ENCODE measurements around the gene MESP1. TPM values are rescaled to one million over a fixed set of nuclear protein-coding genes. Genes with fewer than 3 reads are reported as not detected.

MESP1 gene
- polyA plus RNA-seq, 3 donors, result 0.04 to 1.2 (median 0.06) TPM

GRCh38 chr15:89747708-89748682, 3.1 kb downstream of the MESP1 start:
- Mint-ChIP-seq H3K4me3 (no peak overlapping the region), H3K27me3 (ENCODE audit: low read depth in 3 of 3) (peaks cover 8 to 22% (median 17%) of the 10 kb centered on the region in 3 donors), H3K4me1 (peaks cover 6% of the 10 kb centered on the region), H3K9me3 (no peaks in the 10 kb centered on the region), H3K27ac (no peak overlapping the region), H3K36me3 (peaks cover 0 to 3% of the 10 kb centered on the region in 2 donors)
- H3K9me3 ChIP-seq (replicated peaks in 1 of 2; ENCODE audit: control insufficient read depth in 1 of 2, insufficient read depth in 1 of 2, low read length in 2 of 2), result no peaks in the 10 kb centered on the region
- DNase-seq, result no peak
- peaks cover 12 to 22% of the 10 kb centered on the region in 2 donors for H3K4me1 ChIP-seq (ENCODE audit: control insufficient read depth in 1 of 2, insufficient read depth in 2 of 2, low read length in 2 of 2)
- peaks cover 0 to 17% of the 10 kb centered on the region in 2 donors for H3K27me3 ChIP-seq (ENCODE audit: control insufficient read depth in 2 of 2, insufficient read depth in 2 of 2, low read length in 2 of 2)
- H4K20me1 ChIP-seq (ENCODE audit: insufficient read depth, low read length), result no peaks in the 10 kb centered on the region
- no peak overlapping the region for H2AFZ ChIP-seq (ENCODE audit: insufficient read depth, low read depth, low read length, poor library complexity, severe bottlenecking)
- intact Hi-C loops (cut with micrococcal nuclease), result no loop called here
- H3K27ac ChIP-seq (ENCODE audit: low read depth in 1 of 2, low read length in 2 of 2), result no peak overlapping the region
- H3K79me2 ChIP-seq (ENCODE audit: insufficient read depth, low read length), result no peaks in the 10 kb centered on the region
- no peak overlapping the region for H3K9ac ChIP-seq (ENCODE audit: insufficient read depth, low read length, poor library complexity, severe bottlenecking)
- H3K4me2 ChIP-seq (replicated peaks; ENCODE audit: extremely low read depth, low read length, poor library complexity, severe bottlenecking), result no peak overlapping the region
- no peak overlapping the region for H3K4me3 ChIP-seq (replicated peaks in 1 of 3; ENCODE audit: low read depth in 2 of 3, low read length in 3 of 3)
- 85% methylated on average over 21 of the region's 28 CpGs for WGBS (ENCODE audit: insufficient coverage)
- H3K36me3 ChIP-seq (replicated peaks in 1 of 2; ENCODE audit: control insufficient read depth in 1 of 2, insufficient read depth in 2 of 2, low read length in 2 of 2), result no peaks in the 10 kb centered on the region
- no peak for TF ChIP-seq CTCF (IDR thresholded peaks at IDR 0.05)

GRCh38 chr15:89746386-89746780, 4.7 kb downstream of the MESP1 start:
- Histone ChIP-seq H3K4me3 (replicated peaks in 1 of 3; ENCODE audit: low read depth in 2 of 3, low read length in 3 of 3) (no peak overlapping the region), H4K20me1 (ENCODE audit: insufficient read depth, low read length) (no peaks in the 10 kb centered on the region), H2AFZ (ENCODE audit: insufficient read depth, low read depth, low read length, poor library complexity, severe bottlenecking) (no peak overlapping the region), H3K4me1 (ENCODE audit: control insufficient read depth in 1 of 2, insufficient read depth in 2 of 2, low read length in 2 of 2) (peaks cover 10 to 19% of the 10 kb centered on the region in 2 donors), H3K9me3 (replicated peaks in 1 of 2; ENCODE audit: control insufficient read depth in 1 of 2, insufficient read depth in 1 of 2, low read length in 2 of 2) (no peaks in the 10 kb centered on the region), H3K79me2 (ENCODE audit: insufficient read depth, low read length) (no peaks in the 10 kb centered on the region), H3K4me2 (replicated peaks; ENCODE audit: extremely low read depth, low read length, poor library complexity, severe bottlenecking) (no peak overlapping the region), H3K9ac (ENCODE audit: insufficient read depth, low read length, poor library complexity, severe bottlenecking) (no peak overlapping the region), H3K36me3 (replicated peaks in 1 of 2; ENCODE audit: control insufficient read depth in 1 of 2, insufficient read depth in 2 of 2, low read length in 2 of 2) (no peaks in the 10 kb centered on the region), H3K27ac (ENCODE audit: low read depth in 1 of 2, low read length in 2 of 2) (no peak overlapping the region), H3K27me3 (ENCODE audit: control insufficient read depth in 2 of 2, insufficient read depth in 2 of 2, low read length in 2 of 2) (peaks cover 0 to 12% of the 10 kb centered on the region in 2 donors)
- TF ChIP-seq CTCF (IDR thresholded peaks at IDR 0.05), result no peak
- no peak overlapping the region for H3K4me3 Mint-ChIP-seq
- WGBS (ENCODE audit: insufficient coverage), result 98% methylated on average over 8 of the region's 9 CpGs
- peaks cover 0 to 3% of the 10 kb centered on the region in 2 donors for H3K36me3 Mint-ChIP-seq
- no peaks in the 10 kb centered on the region for H3K9me3 Mint-ChIP-seq
- intact Hi-C loops (cut with micrococcal nuclease), result no loop called here
- no peak for DNase-seq
- H3K4me1 Mint-ChIP-seq, result peaks cover 6% of the 10 kb centered on the region
- H3K27ac Mint-ChIP-seq, result no peak overlapping the region
- H3K27me3 Mint-ChIP-seq (ENCODE audit: low read depth in 3 of 3), result peaks cover 8 to 15% (median 15%) of the 10 kb centered on the region in 3 donors

Data from CD14-positive monocyte (primary cell).